H1 (cell line): Measurements from ENCODE around the gene ZNF691. TPM values are rescaled to one million over a fixed set of nuclear protein-coding genes. Genes with fewer than 3 reads are reported as not detected.

ENCODE experiments used
- CTCF ChIA-PET: fragments of 300-600 bp; sonication (Branson Sonifier 250); formaldehyde crosslinking; loops from one replicate; lab custom pipeline; 2021; ENCODE audit not compliant: partially characterized antibody; lab: Charles Lee
- POLR2A ChIA-PET: fragments of 300-600 bp; sonication (Branson Sonifier 250); formaldehyde crosslinking; loops from one replicate; lab custom pipeline; 2021; ENCODE audit warnings: inconsistent platforms; ENCODE audit not compliant: partially characterized antibody; lab: Charles Lee
- DNase-seq, 2 experiments: peaks; one replicate each; pipeline versions ENCODE4 v3.0.0 to v3.0.0-alpha.2; 2010 to 2022; ENCODE audit warnings: low spot score in 2 of 2, low read depth in 1 of 2, mixed read lengths in 1 of 2
- FAIRE-seq: peaks from 2 replicates; lab custom pipeline; 2011; peaks lifted over from hg19 to GRCh38; lab: Jason Lieb, UNC
- H2AFZ ChIP-seq: 2 replicates; pipeline ENCODE4 v1.8.1; 2012; ENCODE audit warnings: low read length, inconsistent platforms
- H2AK5ac ChIP-seq: 2 replicates; pipeline ENCODE4 v1.6.1; 2013; ENCODE audit warnings: low read depth, low read length
- H2BK120ac ChIP-seq: replicated peaks from 2 replicates; pipeline ENCODE3; 2013; ENCODE audit warnings: low read depth, low read length, inconsistent platforms
- H2BK12ac ChIP-seq: 2 replicates; pipeline ENCODE4 v1.6.1; 2013; ENCODE audit warnings: low read depth, low read length
- H2BK15ac ChIP-seq: 2 replicates; pipeline ENCODE4 v1.6.1; 2013; ENCODE audit warnings: low read length
- H2BK20ac ChIP-seq: 2 replicates; pipeline ENCODE4 v1.6.1; 2013; ENCODE audit warnings: low read length
- H2BK5ac ChIP-seq: 2 replicates; pipeline ENCODE4 v1.6.1; 2013; ENCODE audit warnings: low read depth, low read length
- H3K14ac ChIP-seq: 2 replicates; pipeline ENCODE4 v1.6.1; 2013; ENCODE audit warnings: inconsistent platforms; ENCODE audit not compliant: insufficient read length
- H3K18ac ChIP-seq: 2 replicates; pipeline ENCODE4 v1.6.1; 2013; ENCODE audit warnings: low read length; ENCODE audit errors: extremely low read depth
- H3K23ac ChIP-seq: 2 replicates; pipeline ENCODE4 v1.6.1; 2013; ENCODE audit warnings: inconsistent platforms; ENCODE audit not compliant: insufficient read length
- H3K23me2 ChIP-seq: 2 replicates; pipeline ENCODE4 v1.6.1; 2013; ENCODE audit warnings: low read depth, low read length
- H3K27ac ChIP-seq: 2 replicates; pipeline ENCODE4 v1.6.1; 2011; ENCODE audit warnings: low read depth, low read length, inconsistent platforms
- H3K27me3 ChIP-seq, 4 experiments: replicated peaks in 1 of 4; 1 replicate in 1 of 4; 2 replicates in 3 of 4; pipeline versions ENCODE4 v1.6.1 to v1.8.1; 2011 to 2013; ENCODE audit warnings: low read length in 3 of 4, mild to moderate bottlenecking in 3 of 4, inconsistent platforms in 2 of 4, mixed read lengths in 2 of 4, moderate library complexity in 1 of 4; ENCODE audit not compliant: control insufficient read depth in 3 of 4, insufficient read depth in 3 of 4; ENCODE audit errors: extremely low read depth in 1 of 4
- H3K36me3 ChIP-seq, 4 experiments: 2 replicates each; pipeline versions ENCODE4 v1.6.1 to v1.8.1; 2011 to 2013; ENCODE audit warnings: mild to moderate bottlenecking in 4 of 4, low read length in 3 of 4, moderate library complexity in 2 of 4, control low read depth in 1 of 4, inconsistent platforms in 1 of 4; ENCODE audit not compliant: insufficient read depth in 4 of 4, control insufficient read depth in 2 of 4
- H3K4ac ChIP-seq: replicated peaks from 2 replicates; pipeline ENCODE3; 2013; ENCODE audit warnings: low read length, low read depth, mixed read lengths, inconsistent platforms; ENCODE audit not compliant: insufficient read length
- H3K4me1 ChIP-seq, 4 experiments: replicated peaks in 1 of 4; 1 replicate in 1 of 4; 2 replicates in 3 of 4; pipeline versions ENCODE4 v1.6.1 to v1.8.1; 2011 to 2013; ENCODE audit warnings: low read length in 3 of 4, inconsistent platforms in 2 of 4, mixed read lengths in 1 of 4; ENCODE audit not compliant: insufficient read depth in 4 of 4, control insufficient read depth in 3 of 4
- H3K4me2 ChIP-seq, 2 experiments: 2 replicates each; pipeline versions ENCODE4 v1.6.1 to v1.8.1; 2011 to 2013; ENCODE audit warnings: low read depth in 2 of 2, low read length in 2 of 2, control low read depth in 1 of 2, inconsistent platforms in 1 of 2, mild to moderate bottlenecking in 1 of 2; ENCODE audit not compliant: insufficient read depth in 1 of 2
- H3K4me3 ChIP-seq, 4 experiments: fragments of 200-600, 300-600 bp in 1 of 4; sonication (generic), shearing (Covaris generic), sonication (Bioruptor Twin) in 1 of 4; 2 replicates each; pipeline versions ENCODE4 v1.5.1 to v1.8.1; 2011 to 2016; ENCODE audit warnings: low read length in 4 of 4, low read depth in 3 of 4, control low read depth in 2 of 4, inconsistent platforms in 2 of 4, mild to moderate bottlenecking in 2 of 4, mixed read lengths in 1 of 4, moderate library complexity in 1 of 4; ENCODE audit not compliant: insufficient read depth in 2 of 4; ENCODE audit errors: extremely low read depth in 1 of 4
- H3K56ac ChIP-seq: replicated peaks from 2 replicates; pipeline ENCODE3; 2013; ENCODE audit warnings: low read depth, mild to moderate bottlenecking, mixed read lengths, low read length, inconsistent platforms; ENCODE audit not compliant: insufficient read length
- H3K79me1 ChIP-seq: 2 replicates; pipeline ENCODE4 v1.6.1; 2013; ENCODE audit warnings: low read depth, low read length, control low read depth
- H3K79me2 ChIP-seq, 2 experiments: 2 replicates each; pipeline versions ENCODE4 v1.6.1 to v1.8.1; 2012 to 2013; ENCODE audit warnings: low read length in 2 of 2, mild to moderate bottlenecking in 2 of 2, inconsistent platforms in 1 of 2; ENCODE audit not compliant: insufficient read depth in 2 of 2, control insufficient read depth in 1 of 2
- H3K9ac ChIP-seq, 4 experiments: replicated peaks in 1 of 4; 1 replicate in 1 of 4; 2 replicates in 3 of 4; pipeline versions ENCODE4 v1.6.1 to v1.8.1; 2011 to 2013; ENCODE audit warnings: low read depth in 3 of 4, low read length in 3 of 4, control low read depth in 2 of 4, mild to moderate bottlenecking in 2 of 4, moderate library complexity in 2 of 4, inconsistent platforms in 1 of 4; ENCODE audit errors: extremely low read depth in 1 of 4
- H3K9me3 ChIP-seq, 2 experiments: 2 replicates each; pipeline versions ENCODE4 v1.6.1 to v1.8.1; 2012 to 2013; ENCODE audit warnings: mild to moderate bottlenecking in 2 of 2, moderate library complexity in 2 of 2, control low read depth in 1 of 2, inconsistent platforms in 1 of 2, low read depth in 1 of 2, low read length in 1 of 2, mixed read lengths in 1 of 2; ENCODE audit not compliant: insufficient read depth in 2 of 2
- H4K20me1 ChIP-seq, 2 experiments: replicated peaks in 1 of 2; 2 replicates each; pipeline versions ENCODE3 to v1.8.1; 2011 to 2013; ENCODE audit warnings: inconsistent platforms in 2 of 2, low read length in 2 of 2, mild to moderate bottlenecking in 1 of 2; ENCODE audit not compliant: insufficient read depth in 2 of 2, control insufficient read depth in 1 of 2
- H4K5ac ChIP-seq: 2 replicates; pipeline ENCODE4 v1.6.1; 2013; ENCODE audit warnings: low read length, low read depth, mixed read lengths, inconsistent platforms; ENCODE audit not compliant: insufficient read length
- H4K8ac ChIP-seq: 2 replicates; pipeline ENCODE4 v1.8.0; 2013; ENCODE audit warnings: mild to moderate bottlenecking, moderate library complexity, low read length, inconsistent platforms; ENCODE audit not compliant: insufficient read depth; ENCODE audit errors: extremely low read depth
- H4K91ac ChIP-seq: replicated peaks from 2 replicates; pipeline ENCODE3; 2013; ENCODE audit warnings: low read length, mixed read lengths, inconsistent platforms; ENCODE audit not compliant: insufficient read length
- E2F6 ChIP-seq: IDR thresholded peaks from 2 replicates; pipeline ENCODE4 v1.6.1; 2012; ENCODE audit warnings: inconsistent platforms
- JUND ChIP-seq: IDR thresholded peaks from 2 replicates; pipeline ENCODE4 v1.6.1; 2011; ENCODE audit warnings: mild to moderate bottlenecking, improper control_type of control experiment, low read length
- KDM4A ChIP-seq: IDR thresholded peaks from one replicate; pipeline ENCODE4 v1.7.1; 2012; ENCODE audit warnings: low read depth, mild to moderate bottlenecking, moderate library complexity, low read length, inconsistent platforms; ENCODE audit not compliant: severe bottlenecking
- MAFK ChIP-seq: IDR thresholded peaks from 2 replicates; pipeline ENCODE4 v1.6.1; 2012; ENCODE audit warnings: low read depth, mild to moderate bottlenecking, improper control_type of control experiment, low read length
- POLR2AphosphoS5 ChIP-seq: IDR thresholded peaks from 2 replicates; pipeline ENCODE4 v1.6.1; 2011; ENCODE audit warnings: low read depth, low read length
- SP2 ChIP-seq: IDR thresholded peaks from 2 replicates; pipeline ENCODE4 v1.6.1; 2012; ENCODE audit warnings: mild to moderate bottlenecking, low read length, inconsistent platforms
- WGBS, 2 experiments: shearing (Covaris generic) in 1 of 2; methylation state at CpG; one replicate each; pipeline versions ENCODE4 v1.1.6 to v1.1.7; 2013 to 2015; ENCODE audit warnings: low lambda C conversion rate in 2 of 2, mixed read lengths in 2 of 2, inconsistent platforms in 1 of 2, low coverage in 1 of 2, missing lambda C conversion rate in 1 of 2; ENCODE audit not compliant: insufficient replicate concordance in 2 of 2, insufficient coverage in 1 of 2, insufficient read length in 1 of 2; ENCODE audit errors: extremely low coverage in 1 of 2, missing lambda C conversion rate in 1 of 2; 5-methylcytosine and 5-hydroxymethylcytosine counted together
- long read RNA-seq, 2 experiments: library from RNA in 1 of 2; library from capped mRNA in 1 of 2; stranded (forward); transcript quantifications; one replicate each; pipeline ENCODE4 v2.0.0, GENCODE V29; 2021; ENCODE audit warnings: inconsistent platforms in 1 of 2
- polyA minus RNA-seq, 3 experiments: library from RNA; depleted of rRNA, polyadenylated mRNA; stranded (reverse); fragments of >200 nt; gene quantifications; 1 replicate in 2 of 3; 2 replicates in 1 of 3; pipeline ENCODE4 v1.2.3, GENCODE V29; 2011
- polyA plus RNA-seq, 7 experiments: library from polyadenylated mRNA; depleted of rRNA in 3 of 7; stranded (reverse) in 5 of 7; unstranded in 2 of 7; fragments of >200 nt in 5 of 7; fragments of 200-250 nt in 2 of 7; gene quantifications; 1 replicate in 5 of 7; 2 replicates in 1 of 7; 4 replicates in 1 of 7; pipeline versions ENCODE4 v1.2.1 to v1.2.3, GENCODE V29; 2011 to 2013; ENCODE audit warnings: missing spikeins in 2 of 7, mixed read lengths in 2 of 7
- total RNA-seq: library from RNA; stranded (reverse); fragmentation: NEBNext Ultra II Directional; extraction: Animal tissue kit (Norgen Biotek cat#: 25700); gene quantifications from 2 replicates; pipeline ENCODE4 v1.2.1, GENCODE V29; 2021

Gene ZNF691
- total RNA-seq: 18.6 and 19.5 TPM in 2 replicates
- polyA plus RNA-seq (2011; rRNA removed): 19.0 and 19.5 TPM in 2 replicates
- polyA plus RNA-seq (2011; cell fraction: cytosol; rRNA removed): 18.6 TPM
- 22.6 TPM for polyA plus RNA-seq (2011; cell fraction: nucleus; rRNA removed)
- polyA plus RNA-seq (2012, experiment 1 of 2): 20.1 to 23.1 TPM (median 20.9 TPM) in 4 replicates
- 24.4 TPM for polyA plus RNA-seq (2012, experiment 2 of 2)
- polyA plus RNA-seq (2013, experiment 1 of 2): 15.6 TPM
- polyA plus RNA-seq (2013, experiment 2 of 2): 15.9 TPM
- polyA minus RNA-seq (2011; rRNA and poly(A)+ RNA removed): 9.5 and 16.8 TPM in 2 replicates
- polyA minus RNA-seq (2011; cell fraction: cytosol; rRNA and poly(A)+ RNA removed): 5.9 TPM
- 13.7 TPM for polyA minus RNA-seq (2011; cell fraction: nucleus; rRNA and poly(A)+ RNA removed)
- long read RNA-seq, experiment 1, partial matches to known transcripts: 13 of 16 reads
- long read RNA-seq, experiment 1, other reads (novel, unspliced or antisense): 0 of 16 reads
- long read RNA-seq, experiment 2, transcript ZNF691-206 (2 exons, 1,577 nt): major isoform, 18 of 33 reads
- long read RNA-seq, experiment 2, partial matches to known transcripts: 2 of 33 reads
- long read RNA-seq, experiment 2, other reads (novel, unspliced or antisense): 6 of 33 reads

- Histone ChIP-seq H3K4me3 (peak within 1 kb of the TSS; percentile 79 to 82 (median 81)), H4K8ac (peak within 1 kb of the TSS; percentile 88; the same call in 1 of the 2 replicates), H3K4me2 (peak within 1 kb of the TSS; percentile 88 to 100), H3K9ac (peak within 1 kb of the TSS; percentile 71 to 87 (median 77)), H3K79me2 (peaks cover 11 to 22% of the 10 kb centered on the region in 2 experiments; a peak in 3 of 4 replicates), H3K23ac (no peak within 1 kb of the TSS), H2BK5ac (peak within 1 kb of the TSS; percentile 54; the same call in 1 of the 2 replicates), H3K27me3 (no peaks in the 10 kb centered on the region), H4K20me1 (peaks cover 0 to 6% of the 10 kb centered on the region in 2 experiments), H3K18ac (peak within 1 kb of the TSS; percentile 2; the same call in 1 of the 2 replicates), H3K23me2 (peaks cover 12% of the 10 kb centered on the region), H3K4me1 (peaks cover 2 to 9% (median 5%) of the 10 kb centered on the region in 4 experiments; a peak in 6 of 7 replicates), H3K36me3 (peaks cover 4 to 24% (median 16%) of the 10 kb centered on the region in 4 experiments; a peak in 6 of 8 replicates), H3K14ac (no peak within 1 kb of the TSS), H4K5ac (peak within 1 kb of the TSS; percentile 54), H2AK5ac (no peak within 1 kb of the TSS; the same call in 1 of the 2 replicates), H2BK20ac (no peak within 1 kb of the TSS), H3K27ac (peak within 1 kb of the TSS; percentile 60; the same call in 1 of the 2 replicates), H2AFZ (peak within 1 kb of the TSS; percentile 45), H3K79me1 (peaks cover 10% of the 10 kb centered on the region), H3K4ac (peak within 1 kb of the TSS; percentile 82), H2BK12ac (no peak within 1 kb of the TSS), H3K56ac (peak within 1 kb of the TSS; percentile 83), H2BK15ac (peak within 1 kb of the TSS; percentile 24; the same call in 1 of the 2 replicates), H2BK120ac (no peak within 1 kb of the TSS), H3K9me3 (peaks cover 0 to 7% of the 10 kb centered on the region in 2 experiments; a peak in 2 of 4 replicates), H4K91ac (no peak within 1 kb of the TSS)
- CTCF ChIA-PET: interaction anchor here (0.6 to 5.0 kb wide), 21 partner anchors 8 to 245 kb away, joined by 3 to 30 read pairs (median 3); partner anchors contain the start of genes C1orf50, ERMAP and P3H1
- POLR2A ChIA-PET: interaction anchor here (0.6 to 3.6 kb wide), 20 partner anchors 8 to 274 kb away, joined by 3 to 21 read pairs (median 5); partner anchors contain the start of genes ERMAP, P3H1, PPIH and SVBP
- FAIRE-seq (peak; percentile 95), DNase-seq (peak; percentile 84 to 86)
- WGBS, 2 experiments: 2% methylated on average over 50 of the region's 50 CpGs; no CpG with 5 or more reads in 1 of the 2 experiments
- TF ChIP-seq JUND: no peak
- peak; percentile 98 for TF ChIP-seq KDM4A
- TF ChIP-seq MAFK: no peak
- peak; percentile 49 for TF ChIP-seq POLR2AphosphoS5
- peak; percentile 37 for TF ChIP-seq E2F6
- peak; percentile 90 for TF ChIP-seq SP2
These were observed at the start of gene ZNF691 for GRCh38 chr1:42846257-42847110. TSS of gene ZNF691 (plus strand) at chr1:42846613. CDS start at chr1:42849659, 3,046 bp downstream.
